Calu3 (cell line): ENCODE data around the gene ACVR1B. TPM values are rescaled to one million over a fixed set of nuclear protein-coding genes. Genes with fewer than 3 reads are reported as not detected.

Source experiments
- BruUV-seq: library from RNA; stranded (reverse); fragments of 400-500 nt; replicated peaks from 2 replicates; lab custom pipeline; 2021; lab: Mats Ljungman, UMichigan
- CTCF ChIA-PET: fragments of 300-600 bp; sonication (Branson Sonifier 250); formaldehyde crosslinking; loops from one replicate; lab custom pipeline; 2022; ENCODE audit warnings: antibody characterized with exemption; lab: Charles Lee
- DNase-seq: peaks from one replicate; pipeline ENCODE4 v3.0.0; 2022
- H3K27ac Mint-ChIP-seq: one replicate; pipeline ENCODE4 v1.8.0; 2022; ENCODE audit warnings: mixed read lengths; ENCODE audit not compliant: unreplicated experiment
- H3K27me3 Mint-ChIP-seq: one replicate; pipeline ENCODE4 v1.8.0; 2022; ENCODE audit warnings: mixed read lengths; ENCODE audit not compliant: unreplicated experiment
- H3K36me3 Mint-ChIP-seq: one replicate; pipeline ENCODE4 v1.8.0; 2022; ENCODE audit warnings: mild to moderate bottlenecking, moderate library complexity, mixed read lengths; ENCODE audit not compliant: insufficient read depth, unreplicated experiment
- H3K4me1 Mint-ChIP-seq: one replicate; pipeline ENCODE4 v1.8.0; 2022; ENCODE audit warnings: mild to moderate bottlenecking, low read depth, mixed read lengths; ENCODE audit not compliant: unreplicated experiment
- H3K4me3 Mint-ChIP-seq: one replicate; pipeline ENCODE4 v1.8.0; 2022; ENCODE audit warnings: mild to moderate bottlenecking, low read depth, moderate library complexity, mixed read lengths; ENCODE audit not compliant: unreplicated experiment
- H3K9me3 Mint-ChIP-seq: one replicate; pipeline ENCODE4 v1.8.0; 2022; ENCODE audit warnings: low read depth, mixed read lengths; ENCODE audit not compliant: unreplicated experiment
- CTCF ChIP-seq: fragments of 200-600 bp; IDR thresholded peaks from one replicate; pipeline ENCODE4 v1.8.0; 2022; ENCODE audit warnings: antibody characterized with exemption; ENCODE audit not compliant: unreplicated experiment
- intact Hi-C: fragments of 100-400 bp; cut with micrococcal nuclease; formaldehyde crosslinking; loops from one replicate; pipeline ENCODE4 v1.10.0; 2022; ENCODE audit not compliant: unreplicated experiment
- total RNA-seq: library from RNA; stranded (reverse); gene quantifications from 2 replicates; pipeline ENCODE4 v1.2.3, GENCODE V29; 2022

ACVR1B gene
- total RNA-seq, 1 experiment from 2014 or later, result 16.3 TPM

- no TSS peak for BruUV-seq
- no peaks in the 10 kb centered on the region for H3K36me3 Mint-ChIP-seq
- H3K27me3 Mint-ChIP-seq, result peaks cover 13% of the 10 kb centered on the region
- CTCF ChIA-PET, result no interaction called here
- no peaks in the 10 kb centered on the region for H3K9me3 Mint-ChIP-seq
- no peak for TF ChIP-seq CTCF
- intact Hi-C loops, result no loop called here
- H3K4me1 Mint-ChIP-seq, result no peaks in the 10 kb centered on the region
- H3K27ac Mint-ChIP-seq, result no peak overlapping the region
- H3K4me3 Mint-ChIP-seq, result no peak overlapping the region
- no peak for DNase-seq
Observed at GRCh38 chr12:51920046-51920445, 31.5 kb upstream of the ACVR1B start.

DNA sequence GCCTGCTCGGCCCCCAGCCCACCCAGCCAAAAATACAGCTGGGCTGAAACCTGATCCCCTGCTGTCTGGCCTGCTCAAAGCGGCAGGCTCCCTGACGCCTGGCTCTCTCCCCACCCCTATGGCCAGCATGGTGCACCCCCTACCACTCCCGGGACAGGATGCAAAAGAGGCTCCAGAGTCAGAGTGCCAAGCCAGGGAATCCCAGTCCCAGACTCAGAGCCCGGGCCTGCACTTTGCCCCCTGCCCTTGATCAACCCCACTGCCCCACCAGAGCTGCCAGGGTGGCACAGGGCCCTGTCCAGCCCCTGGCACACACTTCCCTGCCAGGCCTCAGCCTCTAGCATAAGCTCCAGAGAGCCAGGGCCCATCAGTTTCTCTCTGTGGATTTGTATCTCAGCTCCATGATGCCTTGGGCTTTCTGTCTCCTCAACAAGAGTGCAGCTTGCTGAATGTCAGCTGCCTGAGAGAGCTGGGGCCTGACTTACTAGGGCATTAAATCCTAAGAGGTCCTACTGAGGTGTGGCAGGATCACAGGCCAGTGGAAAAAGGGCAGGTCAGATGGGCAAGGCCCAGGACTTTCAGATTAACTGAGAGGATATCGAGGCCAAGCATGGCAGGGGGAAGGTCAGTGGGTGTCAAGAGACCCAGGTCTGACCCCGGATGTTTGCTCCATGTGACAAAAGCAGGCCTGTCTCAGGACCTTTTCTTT lies 30.3 kb upstream of the ACVR1B start:
- Mint-ChIP-seq H3K4me3 (no peak overlapping the region), H3K4me1 (no peaks in the 10 kb centered on the region), H3K27ac (no peak overlapping the region), H3K36me3 (no peaks in the 10 kb centered on the region), H3K9me3 (no peaks in the 10 kb centered on the region), H3K27me3 (peaks cover 13% of the 10 kb centered on the region)
- CTCF ChIA-PET, result no interaction called here
- no peak for DNase-seq
- BruUV-seq, result no TSS peak
- TF ChIP-seq CTCF, result no peak
- intact Hi-C loops, result no loop called here

DNA sequence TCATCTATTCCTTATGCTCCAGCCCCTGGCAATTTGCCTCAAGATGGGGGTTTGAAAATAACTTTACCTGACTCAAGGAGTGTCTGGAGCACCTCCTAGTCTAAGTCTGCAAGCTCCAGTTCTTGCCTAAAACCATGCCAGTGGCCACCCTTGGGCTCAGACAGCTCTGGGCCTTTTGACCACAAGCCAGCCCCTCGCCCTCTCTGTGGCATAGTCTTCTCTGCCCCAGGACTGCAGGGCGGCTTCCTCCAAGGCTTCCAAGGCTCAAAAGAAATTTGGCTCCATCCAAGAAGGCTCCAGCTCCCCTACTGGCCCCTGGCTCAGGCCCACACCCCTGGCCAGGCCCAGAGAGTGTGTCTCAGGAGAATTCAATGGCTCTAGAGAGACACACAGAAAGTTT lies 29.4 kb upstream of the ACVR1B start:
- no peak overlapping the region for H3K27ac Mint-ChIP-seq

DNA sequence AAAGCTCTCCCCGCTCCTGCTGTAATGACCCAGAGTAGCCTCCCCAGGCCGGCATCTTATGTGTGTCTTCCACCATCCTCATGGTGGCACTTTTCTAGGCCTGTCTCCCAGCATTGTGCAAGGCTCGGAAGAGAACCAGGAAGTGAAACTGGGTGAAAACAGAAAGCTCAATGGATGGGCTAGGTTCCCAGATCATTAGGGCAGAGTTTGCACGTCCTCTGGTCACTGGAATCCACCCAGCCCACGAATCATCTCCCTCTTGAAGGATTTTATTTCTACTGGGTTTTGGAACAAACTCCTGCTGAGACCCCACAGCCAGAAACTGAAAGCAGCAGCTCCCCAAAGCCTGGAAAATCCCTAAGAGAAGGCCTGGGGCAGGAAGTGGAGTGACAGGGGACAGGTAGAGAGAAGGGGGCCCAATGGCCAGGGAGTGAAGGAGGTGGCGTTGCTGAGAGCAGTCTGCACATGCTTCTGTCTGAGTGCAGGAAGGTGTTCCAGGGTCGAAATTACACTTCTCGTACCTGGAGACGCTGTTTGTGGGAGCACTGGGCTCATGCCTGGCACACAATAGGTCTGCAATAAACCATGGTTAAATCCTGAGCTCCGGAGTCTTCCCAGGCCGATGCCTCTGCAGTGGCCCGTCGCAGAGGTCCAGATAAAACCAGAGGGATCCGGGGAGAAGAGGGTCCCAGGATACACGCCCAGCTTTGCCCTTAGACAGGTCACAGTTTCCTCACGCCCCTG lies 28.6 kb upstream of the ACVR1B start:
- Mint-ChIP-seq H3K4me1 (no peaks in the 10 kb centered on the region), H3K27me3 (peaks cover 13% of the 10 kb centered on the region), H3K36me3 (no peaks in the 10 kb centered on the region), H3K4me3 (no peak overlapping the region), H3K27ac (no peak overlapping the region), H3K9me3 (no peaks in the 10 kb centered on the region)
- CTCF ChIA-PET, result interaction anchor here (1.5 kb wide), 1 partner anchor 11 kb away, joined by 3 read pairs; no protein-coding TSS in a partner anchor
- no peak for TF ChIP-seq CTCF
- intact Hi-C loops, result no loop called here
- BruUV-seq, result no TSS peak
- no peak for DNase-seq

More for the DNA sequence above, 29.4 kb upstream of the ACVR1B start:
- TF ChIP-seq CTCF, result no peak
- intact Hi-C loops, result no loop called here
- no peaks in the 10 kb centered on the region for H3K36me3 Mint-ChIP-seq
- no peak overlapping the region for H3K4me3 Mint-ChIP-seq
- no peaks in the 10 kb centered on the region for H3K9me3 Mint-ChIP-seq
- no TSS peak for BruUV-seq
- no peak for DNase-seq
- no peaks in the 10 kb centered on the region for H3K4me1 Mint-ChIP-seq
- peaks cover 13% of the 10 kb centered on the region for H3K27me3 Mint-ChIP-seq
- CTCF ChIA-PET, result interaction anchor here (1.5 kb wide), 1 partner anchor 10 kb away, joined by 3 read pairs; no protein-coding TSS in a partner anchor
